ENCODE measurements around the gene FAIM2.
A peak's percentile ranks its signal among the peaks of the same experiment; 100 is the strongest.
"Not testable (repeated sequence)": the region's sequence is repeated elsewhere in the genome, so short reads cannot be mapped to it uniquely, and the experiment has no call there.

Gene FAIM2

DNA sequence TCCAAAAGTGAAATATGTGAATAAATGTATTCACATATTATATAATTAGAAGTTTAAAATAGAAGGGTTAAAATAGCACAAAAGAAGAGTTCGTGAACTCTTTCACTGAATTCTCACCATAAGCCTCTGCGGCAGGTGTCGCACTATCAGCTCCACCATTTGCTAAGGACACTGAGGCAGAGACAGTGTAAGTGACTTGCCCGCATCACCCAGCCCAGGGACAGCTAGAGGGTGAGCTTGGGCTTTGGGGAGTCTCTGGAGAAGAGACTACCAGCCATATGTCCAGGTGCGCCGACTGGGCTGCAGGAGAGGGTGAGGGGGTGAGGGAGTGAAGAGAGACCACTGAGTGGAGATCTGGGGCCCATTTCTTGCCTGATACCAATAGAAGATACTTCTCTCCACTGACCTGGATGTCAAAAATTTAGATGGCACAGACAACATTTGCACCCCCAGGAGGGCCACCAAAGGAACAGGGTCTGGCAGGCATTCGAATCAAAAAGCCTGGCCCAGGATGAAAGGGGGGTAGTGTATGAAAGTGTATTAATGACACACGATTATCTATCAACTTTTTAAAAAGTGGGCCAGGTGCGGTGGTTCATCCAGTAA is 28.5 kb downstream of the FAIM2 start:
- no peak for DNase-seq

DNA sequence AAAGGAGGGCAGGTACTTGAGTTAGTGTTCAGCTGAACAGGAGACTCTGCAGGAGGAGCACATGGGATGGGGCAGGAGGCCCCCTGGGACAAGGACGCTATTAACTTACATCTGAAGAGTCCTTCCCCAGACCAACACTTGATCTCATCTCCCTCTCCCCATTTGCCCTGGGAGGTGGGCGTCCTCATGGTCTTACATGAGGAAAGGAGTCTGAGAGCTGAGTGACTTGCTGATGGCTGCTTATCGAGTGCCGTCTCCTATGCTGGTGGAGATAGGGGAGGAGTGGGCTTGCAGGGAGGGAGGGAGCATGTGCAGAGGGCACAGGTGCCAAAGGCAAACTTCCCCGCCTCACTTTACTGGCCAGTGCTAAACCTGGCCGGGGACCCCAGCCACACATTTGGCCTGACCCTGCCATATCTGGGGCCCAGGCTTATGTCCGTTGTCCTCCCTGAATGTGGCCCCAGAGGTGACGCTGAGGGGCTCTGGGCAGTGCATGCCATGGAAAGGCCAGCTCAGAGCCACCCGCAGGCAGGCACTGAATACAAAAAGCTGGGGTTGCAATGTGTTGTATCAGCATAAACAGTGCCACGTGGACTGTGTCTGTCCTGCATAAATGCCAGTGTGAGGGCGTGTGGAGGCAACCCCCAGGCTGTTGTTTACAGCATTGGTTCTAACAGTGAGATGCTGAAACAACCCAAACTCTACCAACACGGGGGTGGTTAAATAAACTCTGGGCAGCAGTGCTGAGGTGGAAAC is 29.4 kb downstream of the FAIM2 start:
- DNase-seq = no peak

DNA sequence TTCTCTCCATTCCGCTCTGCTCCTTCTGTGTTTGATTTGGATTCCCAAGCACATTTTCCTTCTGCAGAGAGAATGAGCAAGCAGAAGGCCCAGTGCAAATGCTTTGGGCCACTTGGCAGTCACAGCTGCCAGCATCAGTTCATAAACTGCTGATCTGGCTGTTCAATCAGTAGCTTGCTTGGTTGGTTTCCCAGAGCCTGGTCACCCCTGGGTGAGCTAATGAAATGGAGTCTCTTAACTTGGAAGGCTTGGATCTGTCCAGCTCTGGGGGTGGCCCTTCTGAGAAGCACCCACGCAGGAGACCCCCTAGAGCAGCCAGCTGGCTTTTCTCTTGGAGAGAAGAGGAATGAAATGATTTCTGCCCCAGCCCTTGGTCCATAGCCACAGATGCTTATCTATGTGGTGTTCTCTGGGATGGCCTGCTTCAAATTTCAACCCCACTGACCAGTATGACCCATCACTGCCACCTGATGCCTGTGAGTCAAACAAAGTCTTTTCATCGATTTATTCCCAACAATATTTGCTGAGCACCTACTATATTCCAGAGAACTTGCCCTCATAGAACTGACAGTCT is 30.3 kb downstream of the FAIM2 start:
- no peak for DNase-seq

DNA sequence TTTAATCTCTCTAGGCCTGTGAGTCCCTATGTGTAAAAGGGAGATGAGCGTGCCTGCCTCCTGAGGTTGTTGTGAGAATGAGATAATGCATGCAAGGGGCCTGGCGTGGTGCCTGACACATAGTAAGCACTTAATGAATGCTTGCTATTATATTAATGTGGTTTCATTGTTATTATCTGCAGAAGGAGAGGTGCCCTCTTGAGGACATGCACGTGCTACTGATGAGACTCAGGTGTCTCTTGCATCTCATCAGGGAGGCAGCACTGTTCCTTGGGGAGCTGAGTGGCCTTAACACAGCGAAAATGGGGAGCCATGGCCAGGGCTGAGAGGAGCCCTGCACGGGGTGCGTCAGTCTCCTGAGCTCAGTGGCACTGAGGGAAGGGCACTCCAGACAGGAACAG is 30.9 kb downstream of the FAIM2 start:
- no peak for DNase-seq

DNA sequence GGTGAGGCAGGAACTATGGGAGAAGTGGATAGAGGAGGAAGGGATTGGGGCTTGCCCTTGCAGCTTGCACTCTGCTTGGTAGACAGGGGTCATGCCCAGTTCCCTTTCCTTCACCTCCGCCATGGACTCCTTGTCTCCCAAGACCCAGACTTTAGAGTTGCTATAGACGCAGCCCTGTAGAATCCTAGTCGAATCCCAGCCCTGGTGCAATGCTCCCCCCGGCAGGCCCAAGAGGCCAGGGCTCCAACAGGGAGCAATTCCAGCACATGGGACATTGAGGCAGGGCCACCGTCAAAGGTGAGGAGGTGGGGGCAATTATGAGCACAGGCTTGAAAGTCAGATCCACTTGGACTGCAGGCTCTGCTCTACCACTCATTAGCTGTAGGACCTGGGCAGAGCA is 31.3 kb downstream of the FAIM2 start:
- DNase-seq = no peak

DNA sequence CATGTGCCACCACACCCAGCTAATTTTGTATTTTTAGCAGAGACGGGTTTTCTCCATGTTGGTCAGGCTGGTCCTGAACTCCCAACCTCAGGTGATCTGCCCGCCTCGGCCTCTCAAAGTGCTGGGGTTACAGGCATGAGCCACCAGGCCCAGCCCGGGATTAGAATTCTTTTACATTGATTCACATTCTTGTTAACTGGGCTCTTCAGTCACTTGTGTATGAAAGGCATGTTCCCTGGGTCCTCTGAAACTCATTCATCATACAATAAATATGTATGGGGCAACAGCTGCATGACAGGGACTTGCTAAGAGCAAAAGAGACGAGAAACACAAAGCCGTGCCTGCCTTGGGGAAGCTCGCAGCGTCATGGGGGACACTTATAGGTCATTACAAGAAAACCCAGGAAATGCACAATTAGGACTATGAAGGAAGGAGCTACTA is 31.9 kb downstream of the FAIM2 start:
- DNase-seq = not testable (repeated sequence)

DNA sequence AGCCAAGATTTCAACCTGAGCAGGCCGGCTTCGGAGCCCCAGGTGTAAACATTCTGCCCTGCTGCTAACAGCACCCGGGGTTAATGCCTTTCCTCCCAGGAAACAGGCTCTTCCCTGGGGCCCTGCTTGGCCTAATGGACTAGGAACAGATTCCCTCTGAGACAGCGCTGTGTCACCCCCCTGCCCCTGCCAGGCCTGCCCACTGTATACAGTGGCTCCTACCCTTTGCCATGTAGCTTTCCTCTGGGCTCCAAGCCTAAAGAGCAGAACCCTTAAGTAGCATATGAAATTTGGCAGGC is 32.5 kb downstream of the FAIM2 start:
- no peak for DNase-seq

DNA sequence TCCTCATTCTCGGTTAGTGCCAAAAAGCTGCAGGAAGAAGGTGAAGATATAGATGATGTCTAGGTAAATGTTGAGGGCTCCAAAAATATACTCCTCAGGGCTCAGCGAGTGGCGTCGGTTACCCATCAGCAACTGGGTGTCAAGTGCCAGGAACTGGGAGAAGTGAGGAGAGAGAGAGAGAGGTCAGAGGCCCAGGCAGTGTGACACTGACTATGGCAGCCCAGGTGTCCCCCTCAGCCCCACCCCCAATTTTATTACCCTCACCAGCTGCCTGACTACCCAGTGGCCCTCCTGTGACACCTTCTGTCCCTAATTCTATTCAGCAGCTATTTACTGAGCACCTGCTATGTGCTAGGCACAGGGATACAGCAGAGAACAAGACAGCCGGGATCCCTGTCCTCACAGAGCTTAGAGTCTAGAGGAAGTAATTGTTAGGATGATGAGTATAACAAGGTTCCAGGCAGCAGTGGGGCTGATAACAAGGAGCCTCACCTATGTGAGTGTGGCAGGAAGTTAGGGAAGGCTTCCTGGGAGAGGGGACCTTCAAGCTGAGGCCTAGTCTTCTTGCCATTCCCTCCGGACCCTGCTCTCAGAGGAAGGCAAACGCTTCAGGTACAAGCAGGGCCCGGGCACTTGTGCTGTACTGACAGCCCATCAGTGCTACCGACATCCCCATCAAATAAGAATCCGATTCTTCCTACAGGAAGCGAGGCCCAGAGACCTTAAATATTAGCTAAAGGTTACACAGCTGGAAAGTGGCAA is 33.0 kb downstream of the FAIM2 start:
- DNase-seq = peak; percentile 9

DNA sequence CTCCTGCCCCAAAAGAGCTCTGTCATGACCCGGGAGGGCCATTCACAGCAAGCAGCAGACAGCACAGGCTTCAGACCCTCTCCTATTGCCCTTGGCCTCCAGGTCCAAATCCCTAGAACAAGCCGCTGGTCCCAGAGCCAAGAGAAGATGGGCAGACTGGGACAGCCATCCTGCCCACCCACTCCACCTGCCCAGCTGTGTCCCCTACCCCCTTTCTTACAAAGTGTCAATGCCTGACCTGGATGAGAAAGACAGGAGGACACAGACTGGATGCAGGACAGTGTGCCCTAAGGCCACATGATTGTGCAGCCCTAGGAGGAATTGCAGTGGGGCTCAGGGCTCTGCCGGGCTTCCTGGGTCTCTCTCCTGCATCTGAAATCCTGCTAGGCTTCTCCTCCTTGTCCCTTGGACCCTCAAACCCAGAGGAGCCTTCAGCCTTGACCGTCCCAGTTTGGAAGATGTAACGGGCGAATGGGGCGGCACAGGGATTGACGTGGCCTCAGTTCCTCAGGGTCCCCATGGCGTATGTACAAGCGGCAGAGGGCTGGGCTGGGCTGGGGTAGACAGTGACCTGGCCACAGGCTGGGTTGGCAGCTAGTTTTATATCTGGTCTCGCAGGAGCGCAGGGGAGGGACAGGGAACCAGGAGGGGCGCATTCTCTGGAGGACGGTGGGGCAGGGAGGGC is 33.7 kb downstream of the FAIM2 start:
- DNase-seq = no peak

DNA sequence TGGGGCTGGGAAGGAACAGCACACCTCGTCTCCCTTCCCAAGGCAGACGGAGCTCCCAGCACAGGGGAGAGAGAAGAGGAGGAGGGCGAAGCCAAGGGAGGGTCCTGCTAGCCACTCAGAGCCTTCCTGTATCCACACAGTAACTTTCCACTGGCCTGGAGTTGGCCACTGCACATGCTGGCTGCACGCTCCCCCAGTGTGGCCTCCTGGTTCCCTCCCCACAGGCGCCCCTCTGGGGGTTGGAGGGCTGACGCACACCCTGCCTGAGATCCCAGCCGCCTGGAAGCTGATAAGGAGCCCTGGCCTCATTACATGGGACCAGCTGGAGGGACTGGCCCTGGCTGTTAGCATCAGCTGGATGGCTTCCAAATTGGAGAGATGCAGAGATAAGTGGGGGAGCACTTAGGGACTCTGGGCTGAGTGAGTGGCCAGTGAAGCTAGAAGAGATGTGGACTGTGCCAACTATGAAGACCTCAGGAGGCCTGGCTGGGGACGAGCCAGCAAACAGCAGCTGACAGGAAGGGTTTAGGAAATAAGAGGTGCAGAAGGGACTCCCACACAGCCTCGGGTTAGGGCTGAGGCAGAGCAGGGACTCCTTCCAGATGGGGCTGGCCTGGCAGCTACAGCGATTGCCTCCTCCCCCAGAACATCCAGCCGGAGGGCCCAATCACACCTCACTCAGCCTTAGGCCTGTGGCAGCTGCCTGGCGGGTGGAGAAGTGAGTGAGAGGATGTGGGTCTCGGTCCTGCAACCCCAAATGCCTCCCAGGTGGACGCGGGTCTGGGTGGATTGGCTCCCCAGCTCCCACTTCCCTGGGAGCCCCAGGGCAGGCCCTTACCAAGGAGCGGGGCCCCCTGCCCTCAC is 34.5 kb downstream of the FAIM2 start:
- DNase-seq = peak; percentile 73

DNA sequence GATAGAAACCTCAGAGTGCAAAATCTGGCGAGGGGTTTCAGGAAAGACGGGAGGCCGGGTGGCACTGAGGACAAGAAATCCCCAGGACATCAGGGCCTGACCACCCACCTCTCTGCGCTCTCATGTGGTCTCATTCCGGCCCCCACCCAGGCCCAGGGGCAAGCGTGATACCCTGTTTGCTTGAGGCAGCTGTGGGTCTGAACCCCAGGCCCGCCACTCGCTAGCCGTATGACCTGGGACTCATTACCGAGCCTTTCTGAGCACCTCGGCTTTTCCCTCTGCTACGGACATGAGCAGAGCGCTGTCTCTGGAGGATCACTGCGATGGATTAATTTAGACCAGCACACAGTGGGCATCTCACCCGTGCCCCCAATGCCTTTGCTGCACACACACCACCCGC is 35.3 kb downstream of the FAIM2 start:
- no peak for DNase-seq

DNA sequence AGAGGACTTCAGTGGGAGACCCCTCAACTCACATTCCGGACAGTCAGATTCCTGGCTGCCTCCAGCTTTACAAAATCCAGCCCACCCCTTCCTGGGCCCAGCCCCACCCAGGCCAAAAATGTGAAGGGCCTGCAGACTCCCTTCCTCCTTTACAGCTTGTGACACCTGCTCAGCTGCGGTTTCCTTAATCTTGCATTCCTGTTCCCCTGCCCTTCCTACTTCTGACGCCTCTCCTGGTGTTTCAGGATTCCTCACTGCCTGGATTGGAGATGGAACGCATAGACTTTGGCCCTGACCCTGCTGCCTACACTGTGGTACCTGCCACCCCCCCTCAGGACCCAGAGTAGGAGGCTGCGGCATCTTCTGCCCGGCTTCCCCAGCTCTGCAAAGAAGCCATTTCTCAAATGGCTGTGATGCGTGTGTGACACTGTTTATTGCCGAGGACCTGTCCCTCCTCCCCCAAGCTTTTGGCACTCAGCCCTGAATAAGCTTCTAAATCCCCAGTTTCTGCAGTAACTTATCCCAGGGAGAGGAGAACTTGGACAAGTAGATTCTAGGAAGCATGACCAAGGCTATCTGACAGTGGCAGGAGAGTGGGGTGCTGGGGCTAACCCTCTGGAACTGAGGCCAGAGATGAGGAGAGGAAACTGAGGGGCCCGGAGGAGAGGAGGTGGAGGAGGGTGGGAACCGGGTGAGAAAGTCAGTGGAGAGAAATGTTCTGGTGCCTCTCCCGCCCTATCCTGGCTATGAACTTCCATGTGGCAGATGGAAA is 35.9 kb downstream of the FAIM2 start:
- no peak for DNase-seq

DNA sequence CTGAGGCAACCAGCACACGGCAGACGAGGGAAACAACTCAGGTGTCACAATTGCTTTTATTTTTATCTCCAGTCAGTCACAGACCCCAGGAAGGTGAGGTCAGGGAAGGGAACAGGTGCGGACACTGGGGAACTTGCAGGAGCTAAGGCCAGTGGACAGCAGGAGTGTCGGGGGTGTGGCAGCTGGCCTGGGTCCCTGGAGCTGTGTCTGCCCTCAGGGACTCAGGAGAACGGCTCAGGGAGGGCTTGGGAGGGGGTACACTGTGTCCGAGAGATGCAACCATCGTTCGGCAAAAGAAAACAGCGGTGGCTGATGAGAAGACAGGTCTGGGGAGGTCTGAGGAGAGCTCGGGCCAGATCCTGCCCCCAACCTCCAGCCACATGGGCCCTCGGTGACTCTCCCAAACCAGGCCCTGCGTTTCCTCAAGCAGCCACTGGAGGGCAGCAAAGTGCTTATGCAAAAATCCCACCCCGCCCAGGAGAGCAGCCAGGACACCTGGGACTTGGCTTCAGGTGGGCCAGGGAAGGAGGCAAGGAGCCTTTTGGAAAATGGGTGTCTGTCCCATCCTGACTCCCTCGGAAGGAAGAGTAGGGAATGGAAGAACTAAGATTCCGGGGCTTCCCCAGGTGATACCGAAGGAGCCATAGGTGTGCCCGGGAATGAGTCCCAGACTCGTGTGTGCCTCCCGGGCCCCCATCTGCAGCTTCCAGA is 36.7 kb downstream of the FAIM2 start:
- no peak for DNase-seq

DNA sequence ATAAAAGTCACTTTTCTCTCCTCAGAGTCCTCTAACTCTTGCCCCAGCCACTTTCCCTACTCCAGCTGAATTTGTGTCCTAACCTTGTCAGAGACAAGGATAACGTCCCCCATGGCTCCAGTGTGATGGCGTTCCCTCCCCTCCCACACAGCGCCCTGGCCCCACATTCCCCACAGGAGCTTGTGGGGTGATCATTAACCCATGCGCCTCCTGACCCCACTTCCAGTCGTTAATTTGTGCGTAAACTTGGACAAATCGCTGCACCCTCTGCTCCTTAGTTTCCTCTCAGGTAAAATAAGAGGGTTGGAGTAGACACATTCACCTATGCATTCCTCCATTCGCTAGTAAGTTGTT is 37.9 kb downstream of the FAIM2 start:
- DNase-seq = no peak

DNA sequence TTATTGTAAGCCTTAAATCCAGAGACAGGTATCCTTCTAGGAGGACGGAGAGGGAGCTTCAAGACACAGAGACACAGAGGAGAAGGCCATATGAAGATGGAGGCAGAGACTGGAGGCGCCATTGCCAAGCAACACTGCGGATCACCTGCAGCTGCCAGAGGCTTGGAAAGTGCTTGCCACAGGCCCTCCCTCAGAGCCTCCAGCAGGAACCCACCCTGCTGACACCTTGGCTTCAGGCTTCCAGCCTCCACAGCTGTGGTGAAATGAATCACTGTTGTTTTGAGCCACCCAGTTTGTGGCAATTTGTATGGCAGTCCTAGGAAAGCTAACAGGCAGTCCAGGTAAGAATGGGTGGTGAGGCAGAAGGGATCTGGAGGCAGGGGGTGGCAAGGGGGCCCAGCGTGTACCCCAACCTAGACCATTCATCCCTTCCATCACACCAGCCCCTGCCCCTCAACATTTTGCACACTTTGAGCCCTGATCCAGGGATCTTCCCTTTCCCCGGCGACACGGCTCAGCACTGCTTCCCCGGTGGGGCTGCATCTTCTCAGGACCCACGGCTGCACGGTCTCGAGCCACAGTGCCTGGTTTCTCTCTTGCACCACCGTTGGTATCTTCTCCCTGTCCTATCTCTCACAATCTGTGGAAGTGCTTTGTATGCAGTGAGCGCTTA is 38.5 kb downstream of the FAIM2 start:
- DNase-seq = no peak

DNA sequence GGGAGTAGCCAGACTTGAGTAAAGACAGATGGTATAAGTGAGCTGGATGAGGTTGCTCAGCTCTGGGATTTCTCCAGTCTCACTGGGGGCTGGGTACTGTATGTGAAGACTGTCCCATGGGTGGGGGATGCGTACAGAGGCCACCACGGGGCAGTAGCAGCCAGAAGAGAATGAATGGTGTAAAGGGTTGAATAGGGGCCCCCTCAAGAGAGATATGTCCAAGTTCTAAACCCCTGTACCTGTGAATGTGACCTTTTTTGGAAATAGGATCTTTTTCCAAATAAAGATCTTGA is 39.0 kb downstream of the FAIM2 start:
- DNase-seq = no peak

DNA sequence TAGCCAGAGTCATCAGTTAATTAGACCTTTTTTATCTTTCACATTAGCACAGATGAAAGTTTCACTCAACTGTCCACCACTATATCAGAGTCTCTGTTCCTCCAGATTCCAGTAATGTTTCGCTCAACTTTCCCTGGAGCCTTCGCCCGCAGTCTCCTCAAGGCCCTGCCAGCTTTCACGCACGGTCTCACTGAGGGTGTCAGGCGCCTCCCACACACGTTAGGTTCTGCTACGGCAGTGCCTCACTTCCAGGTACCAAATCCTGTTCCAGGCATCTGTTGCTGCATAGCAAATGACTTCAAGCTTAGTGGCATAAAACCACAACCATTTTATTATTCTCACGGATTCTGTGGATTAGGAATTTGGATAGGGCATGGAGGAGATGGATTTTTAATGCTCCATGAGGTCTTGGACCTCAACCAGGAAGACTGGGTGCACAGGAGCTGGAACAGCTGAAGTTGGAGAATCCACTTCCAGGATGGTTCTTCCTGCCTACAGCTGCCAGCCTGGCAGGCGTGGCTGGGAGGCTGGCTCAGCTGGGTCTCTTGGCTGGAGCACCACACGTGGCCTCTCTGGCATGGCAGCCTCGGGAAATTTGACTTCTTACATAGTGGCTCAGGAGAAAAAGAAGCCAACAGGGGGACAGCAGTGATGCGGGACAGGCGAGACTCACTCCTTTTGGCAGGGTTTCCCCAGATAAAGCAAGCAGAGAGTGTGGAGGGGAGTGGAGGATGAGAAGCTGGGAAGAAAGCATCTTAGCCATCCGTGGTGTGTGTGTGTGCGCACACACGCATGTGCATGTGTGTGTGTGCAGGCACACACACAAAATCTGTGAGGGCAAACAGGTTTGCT is 39.5 kb downstream of the FAIM2 start:
- DNase-seq = no peak

DNA sequence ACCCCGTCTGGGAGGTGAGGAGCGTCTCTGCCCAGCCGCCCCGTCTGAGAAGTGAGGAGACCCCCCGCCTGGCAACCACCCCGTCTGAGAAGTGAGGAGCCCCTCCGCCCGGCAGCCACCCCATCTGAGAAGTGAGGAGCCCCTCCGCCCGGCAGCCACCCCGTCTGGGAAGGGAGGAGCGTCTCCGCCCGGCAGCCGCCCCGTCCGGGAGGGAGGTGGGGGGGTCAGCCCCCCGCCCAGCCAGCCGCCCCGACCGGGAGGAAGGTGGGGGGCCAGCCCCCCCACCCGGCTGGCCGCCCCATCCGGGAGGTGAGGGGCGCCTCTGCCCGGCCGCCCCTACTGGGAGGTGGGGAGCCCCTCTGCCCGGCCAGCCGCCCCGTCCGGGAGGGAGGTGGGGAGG is 42.8 kb downstream of the FAIM2 start:
- not testable (repeated sequence) for DNase-seq

DNA sequence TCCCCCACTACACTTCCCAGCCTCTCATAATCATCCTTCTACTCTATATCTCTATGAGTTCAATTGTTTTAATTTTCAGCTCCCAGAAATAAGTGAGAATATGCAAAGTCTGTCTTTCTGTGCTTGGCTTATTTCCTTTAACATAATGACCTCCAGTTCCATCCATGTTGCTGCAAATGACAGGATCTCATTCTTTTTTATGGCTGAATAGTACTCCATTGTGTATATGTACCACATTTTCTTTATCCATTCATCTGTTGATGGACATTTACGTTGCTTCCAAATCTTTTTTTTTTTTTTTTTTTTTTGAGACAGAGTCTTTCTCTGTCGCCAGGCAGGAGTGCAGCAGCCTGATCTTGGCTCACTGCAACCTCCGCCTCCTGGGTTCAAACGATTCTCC is 47.8 kb downstream of the FAIM2 start:
- DNase-seq = not testable (repeated sequence)

DNA sequence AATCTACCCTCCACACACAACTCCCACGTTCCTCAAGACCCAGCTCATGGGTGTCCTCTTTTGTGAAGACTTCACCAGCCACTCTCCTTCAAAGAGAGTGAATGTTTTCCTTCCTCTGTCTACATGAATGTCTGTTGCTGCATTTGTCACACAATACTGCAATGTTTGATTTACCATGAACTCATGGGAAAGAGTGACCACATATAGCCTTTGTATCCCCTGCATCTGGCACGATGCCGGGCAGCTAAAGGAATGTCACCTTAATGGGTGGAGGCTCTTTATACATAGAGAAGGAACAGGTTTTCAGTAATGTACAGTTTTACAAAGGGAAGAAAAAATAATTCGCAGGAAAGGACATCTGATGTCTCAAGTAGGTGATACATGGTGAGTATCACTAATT is 48.7 kb downstream of the FAIM2 start:
- no peak for DNase-seq

Data from SHP77 treated with DMSO at 0.1 percent for 48 hours (cell line).